PC-3 (cell line): Measurements from ENCODE around the gene SALL4. TPM values are rescaled to one million over a fixed set of nuclear protein-coding genes. Genes with fewer than 3 reads are reported as not detected.

Experiments
- ATAC-seq: fragments of 200-7000 bp; cut with Tn5 transposase; 2 replicates; pipeline ENCODE4 v1.9.1; 2020; ENCODE audit warnings: mild to moderate bottlenecking, moderate library complexity
- BruUV-seq: library from RNA; stranded (reverse); fragments of 400-500 nt; replicated peaks from 2 replicates; lab custom pipeline; 2021; lab: Mats Ljungman, UMichigan
- CTCF ChIA-PET: fragments of 300-600 bp; sonication (Branson Sonifier 250); formaldehyde crosslinking; loops from one replicate; lab custom pipeline; 2022; ENCODE audit warnings: antibody characterized with exemption; lab: Charles Lee
- POLR2A ChIA-PET: fragments of 300-600 bp; sonication (Branson Sonifier 250); formaldehyde crosslinking; loops from one replicate; lab custom pipeline; 2022; ENCODE audit warnings: antibody characterized with exemption; ENCODE audit not compliant: unreplicated experiment; lab: Charles Lee
- DNase-seq: peaks from one replicate; pipeline ENCODE4 v3.0.0-alpha.2; 2015
- H2AFZ ChIP-seq: fragments of 300-600 bp; sonication (generic); 2 replicates; pipeline ENCODE4 v1.6.0; 2016; ENCODE audit warnings: antibody characterized with exemption, low read length
- H3F3A ChIP-seq: fragments of 300-600 bp; sonication (generic); one replicate; pipeline ENCODE4 v1.6.0; 2017; ENCODE audit warnings: antibody characterized with exemption, low read length, control low read depth, mild to moderate bottlenecking; ENCODE audit not compliant: unreplicated experiment
- H3K27ac ChIP-seq: fragments of 300-600 bp; sonication (generic); 2 replicates; pipeline ENCODE4 v1.5.1; 2016; ENCODE audit warnings: mild to moderate bottlenecking, low read length
- H3K27me3 ChIP-seq: fragments of 300-600 bp; sonication (generic); 2 replicates; pipeline ENCODE4 v1.6.1; 2016; ENCODE audit warnings: low read length, mixed read lengths
- H3K36me3 ChIP-seq: fragments of 300-600 bp; sonication (generic); 2 replicates; pipeline ENCODE4 v1.6.1; 2016; ENCODE audit warnings: low read depth, mixed run types, low read length, mixed read lengths
- H3K4me1 ChIP-seq: fragments of 300-600 bp; sonication (generic); 2 replicates; pipeline ENCODE4 v1.5.1; 2016; ENCODE audit warnings: low read length; ENCODE audit not compliant: insufficient read depth
- H3K4me2 ChIP-seq: fragments of 300-600 bp; sonication (generic); 2 replicates; pipeline ENCODE4 v1.6.0; 2016; ENCODE audit warnings: low read length
- H3K4me3 ChIP-seq: fragments of 300-600 bp; sonication (generic); 2 replicates; pipeline ENCODE4 v1.5.1; 2016; ENCODE audit warnings: mild to moderate bottlenecking, low read length, mixed read lengths
- H3K79me2 ChIP-seq: fragments of 300-600 bp; sonication (generic); 2 replicates; pipeline ENCODE4 v1.6.1; 2017; ENCODE audit warnings: low read length, mixed read lengths
- H3K9ac ChIP-seq: fragments of 300-600 bp; sonication (generic); 2 replicates; pipeline ENCODE4 v1.6.0; 2016; ENCODE audit warnings: mild to moderate bottlenecking, low read length
- H3K9me2 ChIP-seq: fragments of 300-600 bp; sonication (generic); replicated peaks from 2 replicates; pipeline ENCODE4 v1.6.1; 2016; ENCODE audit warnings: mixed run types, low read length, mixed read lengths
- H3K9me3 ChIP-seq: fragments of 300-600 bp; sonication (generic); 2 replicates; pipeline ENCODE4 v1.6.1; 2016; ENCODE audit warnings: low read length, mixed read lengths
- H4K20me1 ChIP-seq: fragments of 300-600 bp; sonication (generic); 2 replicates; pipeline ENCODE4 v1.6.1; 2016; ENCODE audit warnings: low read length, mixed read lengths
- EZH2 ChIP-seq: fragments of 300-600 bp; sonication (generic); IDR thresholded peaks from one replicate; pipeline ENCODE4 v1.6.1; 2017; ENCODE audit warnings: antibody characterized with exemption, mild to moderate bottlenecking, low read length; ENCODE audit not compliant: unreplicated experiment
- EZH2phosphoT487 ChIP-seq: fragments of 300-600 bp; sonication (generic); IDR thresholded peaks from 2 replicates; pipeline ENCODE4 v1.6.1; 2018; ENCODE audit warnings: mild to moderate bottlenecking, antibody characterized with exemption, low read length, borderline replicate concordance
- intact Hi-C: fragments of 100-400 bp; cut with micrococcal nuclease; formaldehyde crosslinking; loops from 2 replicates; pipeline ENCODE4 v1.9.0; 2023
- total RNA-seq: library from RNA; depleted of rRNA; stranded (reverse); fragments of >200 nt; gene quantifications from 2 replicates; pipeline ENCODE4 v1.2.3, GENCODE V29; 2014
- TF ChIP-seq, protein P1 (sequence below): fragments of 300-600 bp; sonication (generic); conservative IDR thresholded peaks from 2 replicates; pipeline ENCODE4 v1.5.1; 2017; ENCODE audit warnings: antibody characterized with exemption, low read depth, mild to moderate bottlenecking, low read length

The SALL4 gene
- total RNA-seq, 1 experiment from 2014 or later, result 3.1 TPM

DNA sequence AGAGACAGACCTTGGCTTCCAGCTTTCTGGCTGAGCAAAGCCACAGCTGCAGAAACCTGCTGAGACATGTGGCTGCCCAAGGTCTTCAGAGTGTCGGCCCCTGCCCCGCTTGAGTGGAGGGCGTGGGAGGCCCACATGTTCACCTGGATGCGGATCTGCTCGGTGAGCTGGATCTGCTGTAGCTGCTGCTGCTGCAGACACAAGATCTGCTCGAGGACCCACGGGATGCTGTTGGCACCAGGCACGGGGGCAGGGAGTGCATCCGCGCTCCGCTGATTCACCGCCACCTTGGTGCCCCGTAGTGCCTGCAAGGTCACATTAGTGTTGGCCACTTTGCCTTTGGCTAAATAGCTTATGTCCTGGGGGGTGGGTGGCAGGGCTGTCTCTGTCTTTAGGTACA, 10.7 kb downstream of the SALL4 start:
- TF ChIP-seq, protein P1, sequence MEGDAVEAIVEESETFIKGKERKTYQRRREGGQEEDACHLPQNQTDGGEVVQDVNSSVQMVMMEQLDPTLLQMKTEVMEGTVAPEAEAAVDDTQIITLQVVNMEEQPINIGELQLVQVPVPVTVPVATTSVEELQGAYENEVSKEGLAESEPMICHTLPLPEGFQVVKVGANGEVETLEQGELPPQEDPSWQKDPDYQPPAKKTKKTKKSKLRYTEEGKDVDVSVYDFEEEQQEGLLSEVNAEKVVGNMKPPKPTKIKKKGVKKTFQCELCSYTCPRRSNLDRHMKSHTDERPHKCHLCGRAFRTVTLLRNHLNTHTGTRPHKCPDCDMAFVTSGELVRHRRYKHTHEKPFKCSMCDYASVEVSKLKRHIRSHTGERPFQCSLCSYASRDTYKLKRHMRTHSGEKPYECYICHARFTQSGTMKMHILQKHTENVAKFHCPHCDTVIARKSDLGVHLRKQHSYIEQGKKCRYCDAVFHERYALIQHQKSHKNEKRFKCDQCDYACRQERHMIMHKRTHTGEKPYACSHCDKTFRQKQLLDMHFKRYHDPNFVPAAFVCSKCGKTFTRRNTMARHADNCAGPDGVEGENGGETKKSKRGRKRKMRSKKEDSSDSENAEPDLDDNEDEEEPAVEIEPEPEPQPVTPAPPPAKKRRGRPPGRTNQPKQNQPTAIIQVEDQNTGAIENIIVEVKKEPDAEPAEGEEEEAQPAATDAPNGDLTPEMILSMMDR, result no peak
- TF ChIP-seq EZH2phosphoT487 (no peak), EZH2 (no peak)
- POLR2A ChIA-PET, result no interaction called here

GRCh38 chr20:51790256-51790655, 12.1 kb downstream of the SALL4 start:
- no peaks in the 10 kb centered on the region for H3K27me3 ChIP-seq
- H3K4me3 ChIP-seq, result no peak overlapping the region
- TF ChIP-seq, protein P1, result no peak
- TF ChIP-seq EZH2phosphoT487 (no peak), EZH2 (no peak)
- CTCF ChIA-PET, result no interaction called here
- H3K4me1 ChIP-seq, result no peaks in the 10 kb centered on the region
- no peak for DNase-seq
- POLR2A ChIA-PET, result no interaction called here
- no peak overlapping the region for H3K9ac ChIP-seq
- H3K27ac ChIP-seq, result no peak overlapping the region
- ATAC-seq, result no peak
- no peak overlapping the region for H3K4me2 ChIP-seq
- H3K9me3 ChIP-seq, result no peaks in the 10 kb centered on the region
- no peaks in the 10 kb centered on the region for H3F3A ChIP-seq
- no peak overlapping the region for H2AFZ ChIP-seq
- H3K36me3 ChIP-seq, result no peaks in the 10 kb centered on the region
- no peaks in the 10 kb centered on the region for H3K79me2 ChIP-seq
- H3K9me2 ChIP-seq, result no peaks in the 10 kb centered on the region
- BruUV-seq, result no TSS peak
- H4K20me1 ChIP-seq, result no peaks in the 10 kb centered on the region
- intact Hi-C loops, result no loop called here

More for the DNA sequence above, 10.7 kb downstream of the SALL4 start:
- H3K9me3 ChIP-seq, result no peaks in the 10 kb centered on the region
- DNase-seq (no peak), ATAC-seq (no peak)
- no peak overlapping the region for H3K9ac ChIP-seq
- CTCF ChIA-PET, result no interaction called here
- no peaks in the 10 kb centered on the region for H3K4me1 ChIP-seq
- H3K4me2 ChIP-seq, result no peak overlapping the region
- H3K27ac ChIP-seq, result no peak overlapping the region
- no peak overlapping the region for H3K4me3 ChIP-seq
- no peaks in the 10 kb centered on the region for H3K36me3 ChIP-seq
- H2AFZ ChIP-seq, result no peak overlapping the region
- H3K79me2 ChIP-seq, result no peaks in the 10 kb centered on the region
- intact Hi-C loops, result no loop called here
- no TSS peak for BruUV-seq
- no peaks in the 10 kb centered on the region for H4K20me1 ChIP-seq
- no peaks in the 10 kb centered on the region for H3F3A ChIP-seq
- no peaks in the 10 kb centered on the region for H3K9me2 ChIP-seq
- H3K27me3 ChIP-seq, result no peaks in the 10 kb centered on the region

- no peaks in the 10 kb centered on the region for H3F3A ChIP-seq
- H3K36me3 ChIP-seq, result no peaks in the 10 kb centered on the region
- no peak overlapping the region for H3K4me2 ChIP-seq
- intact Hi-C loops, result no loop called here
- no peak overlapping the region for H3K27ac ChIP-seq
- H3K79me2 ChIP-seq, result no peaks in the 10 kb centered on the region
- no peaks in the 10 kb centered on the region for H3K4me1 ChIP-seq
- H3K9me3 ChIP-seq, result no peaks in the 10 kb centered on the region
- H3K9me2 ChIP-seq, result no peaks in the 10 kb centered on the region
- H4K20me1 ChIP-seq, result no peaks in the 10 kb centered on the region
- no peak for TF ChIP-seq EZH2
- TF ChIP-seq, protein P1, result no peak
- TF ChIP-seq EZH2phosphoT487, result no peak
- ATAC-seq, result no peak
- H3K27me3 ChIP-seq, result no peaks in the 10 kb centered on the region
- CTCF ChIA-PET, result no interaction called here
- H3K9ac ChIP-seq, result no peak overlapping the region
- H2AFZ ChIP-seq, result no peak overlapping the region
- no TSS peak for BruUV-seq
- no peak for DNase-seq
- POLR2A ChIA-PET, result no interaction called here
- H3K4me3 ChIP-seq, result no peak overlapping the region
These were observed 12.9 kb downstream of the SALL4 start for GRCh38 chr20:51789434-51789833.
